MCF 10A (cell line): ENCODE data around the gene CAPS. TPM values are rescaled to one million over a fixed set of nuclear protein-coding genes. Genes with fewer than 3 reads are reported as not detected.

Source experiments
- BruUV-seq: library from RNA; stranded (reverse); fragments of 400-500 nt; replicated peaks from 2 replicates; lab custom pipeline; 2021; lab: Mats Ljungman, UMichigan
- CTCF ChIA-PET: fragments of 300-600 bp; sonication (Branson Sonifier 250); formaldehyde crosslinking; extraction: SDS; loops from one replicate; lab custom pipeline; 2021; ENCODE audit warnings: antibody characterized with exemption, inconsistent platforms; lab: Yijun Ruan, JAX
- POLR2A ChIA-PET: fragments of 300-600, 350-650 bp; sonication (Branson Sonifier 250); formaldehyde crosslinking; extraction: SDS; loops from one replicate; lab custom pipeline; 2020; ENCODE audit warnings: antibody characterized with exemption, inconsistent platforms; lab: Yijun Ruan, JAX
- DNase-seq: peaks from one replicate; pipeline ENCODE4 v3.0.0-alpha.2; 2018; ENCODE audit not compliant: unreplicated experiment
- H3K27ac Mint-ChIP-seq: one replicate; pipeline ENCODE4 v1.8.0; 2022; ENCODE audit warnings: mild to moderate bottlenecking, low read depth, mixed read lengths; ENCODE audit not compliant: unreplicated experiment
- H3K27me3 Mint-ChIP-seq: one replicate; pipeline ENCODE4 v1.8.0; 2022; ENCODE audit warnings: mixed read lengths; ENCODE audit not compliant: insufficient read depth, unreplicated experiment
- H3K36me3 Mint-ChIP-seq: one replicate; pipeline ENCODE4 v1.8.0; 2022; ENCODE audit warnings: mild to moderate bottlenecking, moderate library complexity, mixed read lengths; ENCODE audit not compliant: insufficient read depth, unreplicated experiment
- H3K4me1 Mint-ChIP-seq: one replicate; pipeline ENCODE4 v1.8.0; 2022; ENCODE audit warnings: mixed read lengths; ENCODE audit not compliant: insufficient read depth, unreplicated experiment
- H3K4me3 Mint-ChIP-seq: one replicate; pipeline ENCODE4 v1.8.0; 2022; ENCODE audit warnings: mild to moderate bottlenecking, moderate library complexity, mixed read lengths; ENCODE audit not compliant: unreplicated experiment
- H3K9me3 Mint-ChIP-seq: one replicate; pipeline ENCODE4 v1.8.0; 2022; ENCODE audit warnings: mixed read lengths; ENCODE audit not compliant: unreplicated experiment
- intact Hi-C: fragments of 100-400 bp; cut with micrococcal nuclease; formaldehyde crosslinking; loops from 2 replicates; pipeline ENCODE4 v1.14.1; 2022
- total RNA-seq: library from RNA; stranded (reverse); gene quantifications from 2 replicates; pipeline ENCODE4 v1.2.3, GENCODE V29; 2022
- TF ChIP-seq, protein P1 (sequence below): fragments of 200-600 bp; IDR thresholded peaks from one replicate; pipeline ENCODE4 v1.8.0; 2022; ENCODE audit warnings: antibody characterized with exemption, mild to moderate bottlenecking; ENCODE audit not compliant: unreplicated experiment

The CAPS gene
- total RNA-seq, 1 experiment from 2014 or later: 7.3 TPM

DNA sequence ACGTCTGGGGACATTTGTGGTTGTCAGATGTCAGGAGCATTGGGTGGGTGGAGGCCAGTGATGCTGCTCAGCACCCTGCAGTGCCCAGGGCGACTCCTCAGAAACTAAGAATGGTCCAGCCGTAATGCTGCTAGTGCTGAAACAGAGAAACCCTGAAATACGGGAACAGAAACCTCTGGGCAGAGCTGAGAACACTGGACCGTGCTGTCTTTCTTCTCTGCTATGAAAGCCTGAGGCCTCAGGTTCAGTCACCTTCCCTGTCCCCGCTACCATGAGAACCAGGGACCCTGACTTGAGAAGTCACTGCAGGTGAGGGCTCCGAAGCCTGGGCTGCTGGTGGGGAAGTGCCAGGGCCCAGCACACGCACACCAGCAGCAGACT, 13.4 kb downstream of the CAPS start:
- BruUV-seq: no TSS peak
- ChIA-PET CTCF (interaction anchor here (0.6 kb wide), 1 partner anchor 133 kb away, joined by 3 read pairs; no protein-coding TSS in a partner anchor), POLR2A (interaction anchor here (0.7 kb wide), 1 partner anchor 11 kb away, joined by 3 read pairs; no protein-coding TSS in a partner anchor)
- Mint-ChIP-seq H3K4me1 (no peaks in the 10 kb centered on the region), H3K27me3 (no peaks in the 10 kb centered on the region), H3K36me3 (peaks cover 51% of the 10 kb centered on the region), H3K4me3 (no peak overlapping the region), H3K9me3 (no peaks in the 10 kb centered on the region), H3K27ac (no peak overlapping the region)
- TF ChIP-seq, protein P1, sequence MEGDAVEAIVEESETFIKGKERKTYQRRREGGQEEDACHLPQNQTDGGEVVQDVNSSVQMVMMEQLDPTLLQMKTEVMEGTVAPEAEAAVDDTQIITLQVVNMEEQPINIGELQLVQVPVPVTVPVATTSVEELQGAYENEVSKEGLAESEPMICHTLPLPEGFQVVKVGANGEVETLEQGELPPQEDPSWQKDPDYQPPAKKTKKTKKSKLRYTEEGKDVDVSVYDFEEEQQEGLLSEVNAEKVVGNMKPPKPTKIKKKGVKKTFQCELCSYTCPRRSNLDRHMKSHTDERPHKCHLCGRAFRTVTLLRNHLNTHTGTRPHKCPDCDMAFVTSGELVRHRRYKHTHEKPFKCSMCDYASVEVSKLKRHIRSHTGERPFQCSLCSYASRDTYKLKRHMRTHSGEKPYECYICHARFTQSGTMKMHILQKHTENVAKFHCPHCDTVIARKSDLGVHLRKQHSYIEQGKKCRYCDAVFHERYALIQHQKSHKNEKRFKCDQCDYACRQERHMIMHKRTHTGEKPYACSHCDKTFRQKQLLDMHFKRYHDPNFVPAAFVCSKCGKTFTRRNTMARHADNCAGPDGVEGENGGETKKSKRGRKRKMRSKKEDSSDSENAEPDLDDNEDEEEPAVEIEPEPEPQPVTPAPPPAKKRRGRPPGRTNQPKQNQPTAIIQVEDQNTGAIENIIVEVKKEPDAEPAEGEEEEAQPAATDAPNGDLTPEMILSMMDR: no peak
- intact Hi-C loops: no loop called here
- DNase-seq: no peak

DNA sequence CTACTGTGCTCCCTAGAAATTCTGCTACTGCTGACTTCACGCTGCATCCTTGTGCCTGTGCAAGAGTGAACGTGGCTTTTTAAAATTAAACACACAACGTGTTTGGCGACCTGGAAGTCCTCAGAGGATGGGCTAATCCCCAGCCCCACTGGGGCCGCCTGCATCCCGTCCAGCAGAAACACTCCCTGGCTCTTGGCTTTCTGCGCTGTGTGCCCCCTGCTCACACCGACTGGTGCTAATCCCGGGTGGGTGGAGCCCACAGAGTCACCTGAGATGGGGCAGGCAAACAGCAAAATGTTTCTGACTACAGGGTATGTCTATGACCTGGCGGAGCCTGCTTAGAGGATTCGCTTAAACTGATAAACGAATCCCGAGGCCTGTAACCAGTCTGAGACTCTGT, 15.1 kb downstream of the CAPS start:
- no peak for DNase-seq
- POLR2A ChIA-PET: no interaction called here
- Mint-ChIP-seq H3K36me3 (peaks cover 46% of the 10 kb centered on the region), H3K4me1 (no peaks in the 10 kb centered on the region), H3K27ac (no peak overlapping the region), H3K4me3 (no peak overlapping the region), H3K9me3 (no peaks in the 10 kb centered on the region), H3K27me3 (no peaks in the 10 kb centered on the region)
- CTCF ChIA-PET: no interaction called here
- BruUV-seq: no TSS peak
- TF ChIP-seq, protein P1: no peak
- intact Hi-C loops: no loop called here

DNA sequence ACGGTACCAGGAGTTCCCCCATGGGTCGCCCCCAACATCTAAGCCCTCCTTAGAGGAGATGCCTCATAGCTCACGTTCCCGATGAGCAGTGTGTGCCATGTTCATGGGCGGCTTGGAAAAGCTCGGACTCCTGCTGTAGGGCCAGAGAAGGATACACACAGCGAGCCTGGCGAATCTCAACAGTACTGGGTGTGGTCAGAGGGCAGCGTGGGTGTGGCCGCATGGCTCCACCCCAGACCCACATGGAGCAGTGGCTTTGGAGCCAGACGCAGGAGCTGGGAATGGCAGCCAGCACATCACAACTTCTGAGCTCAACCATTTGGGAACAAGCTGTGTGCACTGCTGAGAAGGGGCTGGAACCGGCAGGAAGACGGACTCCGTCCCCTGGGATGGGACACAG, 15.6 kb downstream of the CAPS start:
- TF ChIP-seq, protein P1: no peak
- no TSS peak for BruUV-seq
- H3K9me3 Mint-ChIP-seq: no peaks in the 10 kb centered on the region
- no peak for DNase-seq
- ChIA-PET CTCF (no interaction called here), POLR2A (no interaction called here)
- H3K4me1 Mint-ChIP-seq: no peaks in the 10 kb centered on the region
- intact Hi-C loops: no loop called here
- peaks cover 42% of the 10 kb centered on the region for H3K36me3 Mint-ChIP-seq
- H3K4me3 Mint-ChIP-seq: no peak overlapping the region
- no peak overlapping the region for H3K27ac Mint-ChIP-seq
- no peaks in the 10 kb centered on the region for H3K27me3 Mint-ChIP-seq

DNA sequence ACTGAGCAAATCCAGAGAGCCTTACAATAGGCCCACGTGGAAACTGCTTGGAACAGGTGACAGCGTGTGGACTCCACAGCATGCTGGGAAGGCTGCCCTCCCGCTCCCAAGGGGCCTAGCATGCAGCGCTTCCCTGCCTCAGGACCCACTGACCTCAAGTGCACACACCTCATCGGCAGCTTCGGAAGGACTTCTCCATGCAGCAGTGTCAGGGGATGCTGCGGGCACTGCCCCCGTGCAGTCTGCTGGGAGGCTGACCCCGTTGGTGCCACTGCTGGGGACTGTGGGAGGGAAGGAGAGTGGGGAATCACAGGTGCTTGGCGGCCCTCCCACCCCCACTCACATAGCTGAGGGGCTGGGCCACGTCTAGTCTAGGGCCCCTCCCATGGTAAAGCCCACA, 17.2 kb downstream of the CAPS start:
- H3K9me3 Mint-ChIP-seq: no peaks in the 10 kb centered on the region
- no TSS peak for BruUV-seq
- H3K4me3 Mint-ChIP-seq: no peak overlapping the region
- ChIA-PET CTCF (interaction anchor here (0.5 to 0.6 kb wide), 2 partner anchors 127 to 980 kb away, joined by 3 read pairs; no protein-coding TSS in a partner anchor), POLR2A (no interaction called here)
- DNase-seq: no peak
- no peaks in the 10 kb centered on the region for H3K4me1 Mint-ChIP-seq
- no peaks in the 10 kb centered on the region for H3K27me3 Mint-ChIP-seq
- TF ChIP-seq, protein P1: no peak
- no peak overlapping the region for H3K27ac Mint-ChIP-seq
- intact Hi-C loops: no loop called here
- peaks cover 35% of the 10 kb centered on the region for H3K36me3 Mint-ChIP-seq
